Liver (tissue), 9 donors: Measurements from ENCODE around the gene MUCL3. TPM values are rescaled to one million over a fixed set of nuclear protein-coding genes. Genes with fewer than 3 reads are reported as not detected.
"Not testable (repeated sequence)": the region's sequence is repeated elsewhere in the genome, so short reads cannot be mapped to it uniquely, and the experiment has no call there.

Experiments
- DNase-seq: peaks from one replicate; pipeline ENCODE4 v3.0.0-alpha.2; 2017; ENCODE audit warnings: low spot score
- H3K27ac ChIP-seq, 2 donors: one replicate each; pipeline ENCODE4 v1.7.0; 2013; ENCODE audit warnings: inconsistent platforms in 2 of 2, low read length in 2 of 2, control low read depth in 1 of 2, low read depth in 1 of 2, mild to moderate bottlenecking in 1 of 2
- H3K27me3 ChIP-seq, 4 donors: one replicate each; pipeline versions ENCODE4 v1.6.1 to v1.7.0; 2013; ENCODE audit warnings: low read length in 3 of 4, inconsistent platforms in 1 of 4, mild to moderate bottlenecking in 1 of 4, moderate library complexity in 1 of 4; ENCODE audit not compliant: control insufficient read depth in 4 of 4, insufficient read depth in 4 of 4
- H3K36me3 ChIP-seq, 4 donors: one replicate each; pipeline versions ENCODE4 v1.6.1 to v1.7.0; 2013; ENCODE audit warnings: low read length in 3 of 4, mild to moderate bottlenecking in 3 of 4, low read depth in 1 of 4, moderate library complexity in 1 of 4; ENCODE audit not compliant: control insufficient read depth in 4 of 4, insufficient read depth in 3 of 4
- H3K4me1 ChIP-seq, 4 donors: one replicate each; pipeline versions ENCODE4 v1.6.1 to v1.7.0; 2013; ENCODE audit warnings: low read length in 3 of 4, mild to moderate bottlenecking in 3 of 4, moderate library complexity in 1 of 4; ENCODE audit not compliant: control insufficient read depth in 4 of 4, insufficient read depth in 4 of 4
- H3K4me3 ChIP-seq, 3 donors: one replicate each; pipeline versions ENCODE4 v1.6.1 to v1.7.0; 2013; ENCODE audit warnings: low read length in 3 of 3, control low read depth in 1 of 3, low read depth in 1 of 3, mild to moderate bottlenecking in 1 of 3
- H3K9ac ChIP-seq, 2 donors: one replicate each; pipeline ENCODE4 v1.7.0; 2013; ENCODE audit warnings: low read length in 2 of 2, mild to moderate bottlenecking in 2 of 2, moderate library complexity in 2 of 2, control low read depth in 1 of 2, low read depth in 1 of 2
- H3K9me3 ChIP-seq, 4 donors: one replicate each; pipeline versions ENCODE4 v1.6.1 to v1.7.0; 2013; ENCODE audit warnings: low read length in 3 of 4; ENCODE audit not compliant: control insufficient read depth in 4 of 4
- EGR1 ChIP-seq, 2 donors: IDR thresholded peaks; 2 replicates each; pipeline ENCODE4 v1.6.1; 2016 to 2018; ENCODE audit warnings: antibody characterized with exemption in 2 of 2, low read depth in 2 of 2
- FOXA2 ChIP-seq: IDR thresholded peaks from 2 replicates; pipeline ENCODE4 v1.6.1; 2016; ENCODE audit warnings: antibody characterized with exemption
- HNF4A ChIP-seq, 2 donors: conservative IDR thresholded peaks; 2 replicates each; pipeline ENCODE4 v1.6.1; 2016; ENCODE audit warnings: antibody characterized with exemption in 2 of 2, mild to moderate bottlenecking in 2 of 2
- NR2F2 ChIP-seq: IDR thresholded peaks from 2 replicates; pipeline ENCODE4 v1.6.1; 2016; ENCODE audit warnings: antibody characterized with exemption
- RAD21 ChIP-seq, 2 donors: IDR thresholded peaks; 2 replicates each; pipeline ENCODE4 v1.6.1; 2016; ENCODE audit warnings: antibody characterized with exemption in 2 of 2, mild to moderate bottlenecking in 2 of 2
- REST ChIP-seq: IDR thresholded peaks from 2 replicates; pipeline ENCODE4 v1.6.1; 2016; ENCODE audit warnings: antibody characterized with exemption, mild to moderate bottlenecking
- RXRA ChIP-seq, 2 donors: IDR thresholded peaks; 2 replicates each; pipeline ENCODE4 v1.6.1; 2017 to 2018; ENCODE audit warnings: antibody characterized with exemption in 2 of 2, mild to moderate bottlenecking in 1 of 2
- TAF1 ChIP-seq: conservative IDR thresholded peaks from 2 replicates; pipeline ENCODE4 v1.6.1; 2016; ENCODE audit warnings: antibody characterized with exemption, mild to moderate bottlenecking
- YY1 ChIP-seq: IDR thresholded peaks from 2 replicates; pipeline ENCODE4 v1.6.1; 2016; ENCODE audit warnings: antibody characterized with exemption, mild to moderate bottlenecking
- ZBTB33 ChIP-seq: IDR thresholded peaks from 2 replicates; pipeline ENCODE4 v1.6.1; 2016; ENCODE audit warnings: antibody characterized with exemption
- WGBS: extraction: QIAGEN DNeasy Blood & Tissue Kit; methylation state at CpG from one replicate; pipeline ENCODE4 v1.1.7; 2013; 5-methylcytosine and 5-hydroxymethylcytosine counted together
- polyA plus RNA-seq, 2 donors: library from polyadenylated mRNA; stranded (reverse) in 1 of 2; unstranded in 1 of 2; fragments of 200-250 nt in 1 of 2; fragments of >200 nt in 1 of 2; fragmentation: Nextera tagmentation in 1 of 2; extraction: Ambion mirVana in 1 of 2; gene quantifications; one replicate each; pipeline versions ENCODE4 v1.2.1 to v1.2.3, GENCODE V29; 2013 to 2015
- total RNA-seq, 2 donors: library from RNA; depleted of rRNA; stranded (reverse); fragments of >200 nt; gene quantifications; one replicate each; pipeline ENCODE4 v1.2.3, GENCODE V29; 2014
- donor health status: healthy.
- donor health status: healthy.
- donor health status: healthy.
- donor health status: healthy.
- donor health status: healthy.

MUCL3 gene
- total and polyA plus RNA-seq, 4 donors: under 0.01 TPM; not detected in 3

DNA sequence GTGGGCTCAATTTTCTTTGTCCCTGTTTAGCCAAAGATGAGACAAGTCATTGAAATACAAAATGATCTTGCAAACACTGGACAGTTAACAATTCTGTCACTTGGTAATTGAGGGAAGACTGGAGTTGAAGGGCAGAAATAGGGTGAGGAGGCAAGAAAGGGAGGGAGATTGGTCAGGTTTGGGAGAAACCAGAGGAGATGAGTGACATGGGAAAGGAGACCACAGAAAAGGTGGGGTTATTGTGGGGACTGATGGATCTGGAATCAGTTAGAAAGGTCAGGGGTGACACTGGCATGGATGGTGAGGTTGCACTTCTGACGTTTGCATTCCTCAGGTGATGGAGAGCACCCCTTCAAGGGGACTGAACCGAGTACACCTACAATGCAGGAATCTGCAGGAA, 32.1 kb upstream of the MUCL3 start:
- TF ChIP-seq TAF1: no peak
- TF ChIP-seq FOXA2: no peak
- no peak for TF ChIP-seq HNF4A (conservative IDR thresholded peaks at IDR 0.05)
- no peaks in the 10 kb centered on the region for H3K9me3 ChIP-seq
- peaks cover 3 to 10% (median 7%) of the 10 kb centered on the region in 4 donors for H3K36me3 ChIP-seq
- peak overlapping the region; percentile 76 to 98 (median 96) for H3K4me3 ChIP-seq
- no peaks in the 10 kb centered on the region for H3K27me3 ChIP-seq
- WGBS: 31% methylated on average over 2 of the region's 2 CpGs
- H3K4me1 ChIP-seq: peaks cover 2 to 41% (median 23%) of the 10 kb centered on the region in 4 donors
- H3K9ac ChIP-seq: peak overlapping the region; percentile 85 to 86
- DNase-seq: no peak
- H3K27ac ChIP-seq: no peak overlapping the region

DNA sequence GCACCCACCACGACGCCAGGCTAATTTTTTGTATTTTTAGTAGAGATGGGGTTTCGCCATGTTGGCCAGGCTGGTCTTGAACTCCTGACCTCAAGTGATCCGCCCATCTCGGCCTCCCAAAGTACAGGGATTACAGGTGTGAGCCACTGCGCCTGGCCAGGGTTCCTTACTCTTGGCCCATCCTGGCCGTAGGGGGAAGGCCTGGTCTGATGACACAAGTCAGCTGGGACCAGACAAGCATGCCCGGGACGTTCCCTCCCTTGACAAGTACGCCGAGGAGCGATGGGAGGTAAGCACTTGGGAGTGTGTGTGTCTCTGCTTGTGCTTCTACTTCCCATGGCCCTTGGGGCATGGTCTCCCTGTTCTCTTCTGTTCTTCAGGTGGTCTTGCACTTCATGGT, 30.3 kb upstream of the MUCL3 start:
- not testable (repeated sequence) for H3K4me3 ChIP-seq, DNase-seq, H3K27ac ChIP-seq, H3K36me3 ChIP-seq, H3K27me3 ChIP-seq, H3K9me3 ChIP-seq, H3K9ac ChIP-seq
- peaks cover 2 to 52% (median 34%) of the 10 kb centered on the region in 4 donors for H3K4me1 ChIP-seq
- 94% methylated on average over 12 of the region's 12 CpGs for WGBS

DNA sequence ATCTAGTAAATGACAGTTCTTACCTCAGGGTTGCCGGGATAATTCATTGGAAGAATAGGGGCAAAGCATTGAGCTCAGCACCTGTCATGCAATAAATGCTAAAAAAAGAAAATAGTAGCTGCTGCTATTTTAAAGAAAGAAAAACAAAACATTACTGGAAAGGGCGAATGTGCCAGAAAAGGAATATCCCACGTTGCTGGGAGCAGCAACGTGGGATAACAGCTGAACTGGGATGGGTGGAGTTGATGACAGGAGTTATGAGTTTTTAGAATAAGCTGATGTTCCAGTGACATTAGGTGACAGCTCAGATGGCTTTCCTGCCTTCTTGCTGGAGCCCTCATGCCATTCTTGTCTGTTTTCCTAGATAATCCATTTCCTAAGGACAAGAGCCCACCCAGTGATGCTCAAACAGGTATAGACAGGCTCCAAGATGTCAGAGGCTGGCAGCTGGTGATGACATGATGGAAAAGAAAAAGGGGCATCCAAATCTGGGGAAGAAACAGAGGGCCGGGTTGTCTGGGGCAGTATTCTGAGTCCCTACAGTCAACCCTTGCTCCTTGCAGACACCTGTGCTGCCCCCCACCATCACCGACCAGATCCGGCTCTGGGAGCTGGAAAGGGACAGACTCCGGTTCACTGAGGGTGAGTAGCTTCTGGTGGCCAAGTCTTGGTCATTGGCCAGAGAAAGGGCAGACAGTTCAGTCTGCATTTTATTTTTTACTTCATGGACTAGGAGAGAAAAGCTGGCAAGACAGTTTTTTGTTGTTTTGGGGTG, 27.8 kb upstream of the MUCL3 start:
- Histone ChIP-seq H3K36me3 (peaks cover 3 to 20% (median 11%) of the 10 kb centered on the region in 4 donors), H3K9me3 (no peaks in the 10 kb centered on the region), H3K4me3 (no peak overlapping the region), H3K27me3 (no peaks in the 10 kb centered on the region), H3K9ac (peak overlapping the region; percentile 12 to 32), H3K4me1 (peaks cover 2 to 53% (median 37%) of the 10 kb centered on the region in 4 donors), H3K27ac (peak overlapping the region; percentile 91)
- 60% methylated on average over 8 of the region's 8 CpGs for WGBS
- TF ChIP-seq NR2F2: no peak
- TF ChIP-seq ZBTB33: no peak
- TF ChIP-seq FOXA2: no peak
- TF ChIP-seq YY1: no peak
- no peak for TF ChIP-seq RAD21 (IDR thresholded peaks at IDR 0.05)
- no peak for TF ChIP-seq RXRA (IDR thresholded peaks at IDR 0.05)
- TF ChIP-seq HNF4A (conservative IDR thresholded peaks at IDR 0.05): no peak
- no peak for TF ChIP-seq EGR1 (IDR thresholded peaks at IDR 0.05; ENCODE audit: low read depth in 2 of 2)
- no peak for TF ChIP-seq REST
- DNase-seq: no peak
